WTC11 (cell line): ENCODE data around the gene OR2A2. TPM values are rescaled to one million over a fixed set of nuclear protein-coding genes. Genes with fewer than 3 reads are reported as not detected.

ENCODE experiments used
- ATAC-seq: fragments of 200-7000 bp; cut with Tn5 transposase; 2 replicates; pipeline ENCODE4 v1.10.0; 2021; ENCODE audit warnings: mild to moderate bottlenecking, moderate library complexity
- CTCF ChIA-PET: fragments of 300-600 bp; sonication (Branson Sonifier 250); formaldehyde crosslinking; loops from one replicate; lab custom pipeline; 2021; ENCODE audit warnings: antibody characterized with exemption; lab: Charles Lee
- POLR2A ChIA-PET: fragments of 350-600 bp; sonication (Branson Sonifier 250); formaldehyde crosslinking; loops from one replicate; lab custom pipeline; 2021; ENCODE audit warnings: antibody characterized with exemption; lab: Charles Lee
- DNase-seq: peaks from one replicate; pipeline ENCODE4 v3.0.0; 2021; ENCODE audit warnings: low spot score
- H3K27ac Mint-ChIP-seq: 2 replicates; pipeline ENCODE4 v1.8.0; 2021; ENCODE audit warnings: mixed read lengths
- H3K27me3 Mint-ChIP-seq: 2 replicates; pipeline ENCODE4 v1.8.0; 2021; ENCODE audit warnings: low read depth, mild to moderate bottlenecking, moderate library complexity, mixed read lengths
- H3K36me3 Mint-ChIP-seq: 2 replicates; pipeline ENCODE4 v1.8.0; 2021; ENCODE audit warnings: mixed read lengths
- H3K4me1 Mint-ChIP-seq: 2 replicates; pipeline ENCODE4 v1.8.0; 2022; ENCODE audit warnings: mixed read lengths
- H3K4me3 Mint-ChIP-seq: 2 replicates; pipeline ENCODE4 v1.8.0; 2021; ENCODE audit warnings: mild to moderate bottlenecking, moderate library complexity, mixed read lengths
- H3K9me3 Mint-ChIP-seq: 2 replicates; pipeline ENCODE4 v1.8.0; 2021; ENCODE audit warnings: mixed read lengths
- ATF2 ChIP-seq: sonication (generic); formaldehyde crosslinking; IDR thresholded peaks from 2 replicates; pipeline ENCODE4 v1.8.1; 2022; ENCODE audit warnings: low read depth, missing genetic modification reagents, borderline replicate concordance
- CREB1 ChIP-seq: sonication (generic); formaldehyde crosslinking; IDR thresholded peaks from 2 replicates; pipeline ENCODE4 v1.8.0; 2023; ENCODE audit warnings: mild to moderate bottlenecking, missing genetic modification reagents
- E2F1 ChIP-seq: sonication (generic); formaldehyde crosslinking; IDR thresholded peaks from 2 replicates; pipeline ENCODE4 v1.8.0; 2022; ENCODE audit warnings: mild to moderate bottlenecking, missing genetic modification reagents
- ELF4 ChIP-seq: sonication (generic); formaldehyde crosslinking; IDR thresholded peaks from 2 replicates; pipeline ENCODE4 v1.8.1; 2022; ENCODE audit warnings: low read depth, mild to moderate bottlenecking, moderate library complexity, missing genetic modification reagents
- ERG ChIP-seq: fragments of 250-450 bp; sonication (Bioruptor Pico); IDR thresholded peaks from 2 replicates; pipeline ENCODE4 v1.8.0; 2021; ENCODE audit warnings: mild to moderate bottlenecking
- FOXP4 ChIP-seq: sonication (generic); formaldehyde crosslinking; IDR thresholded peaks from 2 replicates; pipeline ENCODE4 v1.8.0; 2022; ENCODE audit warnings: mild to moderate bottlenecking, missing genetic modification reagents
- HMGXB4 ChIP-seq: sonication (generic); formaldehyde crosslinking; IDR thresholded peaks from 2 replicates; pipeline ENCODE4 v1.8.1; 2023; ENCODE audit warnings: mild to moderate bottlenecking, moderate library complexity, missing genetic modification reagents
- MXD4 ChIP-seq: fragments of 250-450 bp; sonication (Bioruptor Pico); IDR thresholded peaks from 2 replicates; pipeline ENCODE4 v1.8.0; 2021; ENCODE audit warnings: mild to moderate bottlenecking, moderate library complexity, borderline replicate concordance
- NFYB ChIP-seq: sonication (generic); formaldehyde crosslinking; conservative IDR thresholded peaks from 2 replicates; pipeline ENCODE4 v1.8.0; 2022; ENCODE audit warnings: low read depth, missing genetic modification reagents
- PRRX2 ChIP-seq: fragments of 250-450 bp; sonication (Bioruptor Pico); IDR thresholded peaks from 2 replicates; pipeline ENCODE4 v1.8.0; 2021; ENCODE audit warnings: mild to moderate bottlenecking
- USF2 ChIP-seq: sonication (generic); formaldehyde crosslinking; IDR thresholded peaks from 2 replicates; pipeline ENCODE4 v1.8.1; 2023; ENCODE audit warnings: mild to moderate bottlenecking, missing genetic modification reagents, moderate library complexity
- ZBTB43 ChIP-seq: sonication (generic); formaldehyde crosslinking; IDR thresholded peaks from 2 replicates; pipeline ENCODE4 v1.8.1; 2023; ENCODE audit warnings: mild to moderate bottlenecking, missing genetic modification reagents
- ZNF425 ChIP-seq: fragments of 250-450 bp; sonication (Bioruptor Pico); conservative IDR thresholded peaks from 2 replicates; pipeline ENCODE4 v1.9.0; 2021; ENCODE audit warnings: mild to moderate bottlenecking
- ZNF512 ChIP-seq: sonication (generic); formaldehyde crosslinking; IDR thresholded peaks from 2 replicates; pipeline ENCODE4 v1.8.1; 2022; ENCODE audit warnings: missing genetic modification reagents, borderline replicate concordance
- total RNA-seq: library from RNA; stranded (reverse); gene quantifications from 3 replicates; pipeline ENCODE4 v1.2.3, GENCODE V29; 2021

The OR2A2 gene
- total RNA-seq, 1 experiment from 2014 or later, result not detected

GRCh38 chr7:144086730-144087129, 22.7 kb upstream of the OR2A2 start (continued):
- no peak for TF ChIP-seq HMGXB4 (CRISPR knock-in tag)

GRCh38 chr7:144087230-144087629, 22.2 kb upstream of the OR2A2 start:
- POLR2A ChIA-PET, result no interaction called here
- DNase-seq, result no peak
- peaks cover 7% of the 10 kb centered on the region for H3K4me1 Mint-ChIP-seq
- no peaks in the 10 kb centered on the region for H3K27me3 Mint-ChIP-seq
- TF ChIP-seq ELF4 (CRISPR knock-in tag), result no peak
- TF ChIP-seq USF2 (CRISPR knock-in tag), result no peak
- TF ChIP-seq ERG, result no peak
- TF ChIP-seq ATF2, result no peak
- no peak for TF ChIP-seq MXD4 (CRISPR knock-in tag)
- no peak for TF ChIP-seq ZNF425
- TF ChIP-seq CREB1 (CRISPR knock-in tag), result no peak
- TF ChIP-seq FOXP4, result no peak
- no peak for TF ChIP-seq ZNF512 (CRISPR knock-in tag)
- TF ChIP-seq E2F1, result no peak
- no peak for TF ChIP-seq PRRX2 (CRISPR knock-in tag)
- no peak for TF ChIP-seq ZBTB43 (CRISPR knock-in tag)
- TF ChIP-seq NFYB (CRISPR knock-in tag), result no peak
- peaks cover 6% of the 10 kb centered on the region for H3K9me3 Mint-ChIP-seq
- ATAC-seq, result no peak
- H3K27ac Mint-ChIP-seq, result no peak overlapping the region
- H3K36me3 Mint-ChIP-seq, result no peaks in the 10 kb centered on the region
- no peak overlapping the region for H3K4me3 Mint-ChIP-seq
- CTCF ChIA-PET, result no interaction called here
